HepG2 (cell line): Measurements from ENCODE around the gene TRIM23. TPM values are rescaled to one million over a fixed set of nuclear protein-coding genes. Genes with fewer than 3 reads are reported as not detected.

Experiments
- AKNA ChIP-seq: sonication (generic); formaldehyde crosslinking; IDR thresholded peaks from 2 replicates; pipeline ENCODE4 v1.4.0; 2020; ENCODE audit warnings: missing genetic modification reagents, borderline replicate concordance
- CHD4 ChIP-seq: fragments of 200-600 bp; sonication (generic); IDR thresholded peaks from 2 replicates; pipeline ENCODE4 v1.7.0; 2017; ENCODE audit warnings: mild to moderate bottlenecking, low read length, borderline replicate concordance
- DRAP1 ChIP-seq: IDR thresholded peaks from 2 replicates; pipeline ENCODE4 v1.6.1; 2016; ENCODE audit warnings: missing genetic modification reagents, missing compliant biosample characterization
- HIC2 ChIP-seq: sonication (generic); formaldehyde crosslinking; IDR thresholded peaks from 2 replicates; pipeline ENCODE4 v1.9.0; 2022; ENCODE audit warnings: low read depth, missing genetic modification reagents
- HMGXB4 ChIP-seq, 2 experiments: sonication (generic) in 1 of 2; formaldehyde crosslinking in 1 of 2; IDR thresholded peaks; 2 replicates each; pipeline versions ENCODE4 v1.4.0 to v1.6.1; 2018 to 2020; ENCODE audit warnings: missing genetic modification reagents in 2 of 2, borderline replicate concordance in 1 of 2, low read depth in 1 of 2, mild to moderate bottlenecking in 1 of 2, missing biosample characterization in 1 of 2
- HOXA9 ChIP-seq: sonication (generic); formaldehyde crosslinking; IDR thresholded peaks from 2 replicates; pipeline ENCODE4 v1.8.1; 2022; ENCODE audit warnings: missing genetic modification reagents, mild to moderate bottlenecking, moderate library complexity, borderline replicate concordance
- MXD3 ChIP-seq: IDR thresholded peaks from 2 replicates; pipeline ENCODE4 v1.6.1; 2016; ENCODE audit warnings: mild to moderate bottlenecking, missing biosample characterization, missing genetic modification reagents
- PHF20 ChIP-seq: sonication (generic); formaldehyde crosslinking; IDR thresholded peaks from 2 replicates; pipeline ENCODE4 v1.5.0; 2020; ENCODE audit warnings: mild to moderate bottlenecking, missing genetic modification reagents
- SMARCE1 ChIP-seq: fragments of 450-650 bp; IDR thresholded peaks from 2 replicates; pipeline ENCODE4 v1.6.1; 2017; ENCODE audit warnings: borderline replicate concordance
- SRSF9 ChIP-seq: fragments of 200-400 bp; formaldehyde crosslinking; IDR thresholded peaks from 2 replicates; pipeline ENCODE4 v1.6.1; 2018; ENCODE audit warnings: borderline replicate concordance, mild to moderate bottlenecking, low read depth, low read length; ENCODE audit not compliant: insufficient read depth, poor library complexity, severe bottlenecking
- TBX2 ChIP-seq: sonication (generic); formaldehyde crosslinking; IDR thresholded peaks from 2 replicates; pipeline ENCODE4 v1.5.0; 2020; ENCODE audit warnings: missing genetic modification reagents, mild to moderate bottlenecking, borderline replicate concordance
- ZBTB38 ChIP-seq: sonication (generic); formaldehyde crosslinking; IDR thresholded peaks from 2 replicates; pipeline ENCODE4 v1.5.1; 2020; ENCODE audit warnings: mild to moderate bottlenecking, missing genetic modification reagents
- ZNF121 ChIP-seq: sonication (generic); formaldehyde crosslinking; IDR thresholded peaks from 2 replicates; pipeline ENCODE4 v1.5.0; 2020; ENCODE audit warnings: mild to moderate bottlenecking, missing genetic modification reagents
- ZNF205 ChIP-seq: IDR thresholded peaks from 2 replicates; pipeline ENCODE4 v1.6.1; 2018; ENCODE audit warnings: missing biosample characterization, missing genetic modification reagents
- ZNF274 ChIP-seq: sonication (generic); formaldehyde crosslinking; IDR thresholded peaks from 2 replicates; pipeline ENCODE4 v1.5.1; 2020; ENCODE audit warnings: mild to moderate bottlenecking, missing genetic modification reagents
- ZNF510 ChIP-seq: sonication (generic); formaldehyde crosslinking; IDR thresholded peaks from 2 replicates; pipeline ENCODE4 v1.4.0; 2020; ENCODE audit warnings: low read depth, mild to moderate bottlenecking, missing genetic modification reagents
- ZNF768 ChIP-seq: sonication (generic); formaldehyde crosslinking; IDR thresholded peaks from 2 replicates; pipeline ENCODE4 v1.4.0; 2020; ENCODE audit warnings: missing genetic modification reagents
- ZSCAN20 ChIP-seq: sonication (generic); formaldehyde crosslinking; IDR thresholded peaks from 2 replicates; pipeline ENCODE4 v1.4.0; 2020; ENCODE audit warnings: missing genetic modification reagents, mild to moderate bottlenecking, borderline replicate concordance
- ZSCAN31 ChIP-seq: sonication (generic); formaldehyde crosslinking; IDR thresholded peaks from 2 replicates; pipeline ENCODE4 v1.5.0; 2020; ENCODE audit warnings: low read depth, mild to moderate bottlenecking, missing genetic modification reagents
- polyA plus RNA-seq, 8 experiments: library from polyadenylated mRNA; depleted of rRNA in 3 of 8; stranded (reverse) in 7 of 8; unstranded in 1 of 8; fragments of >200 nt; fragmentation: Illumina TruSeq in 4 of 8; extraction: Trizol in 4 of 8; gene quantifications; 2 replicates each; pipeline versions ENCODE4 v1.2.1 to v1.2.3, GENCODE V29; 2011 to 2016; ENCODE audit warnings: low read depth in 4 of 8, missing spikeins in 1 of 8, mixed read lengths in 1 of 8; ENCODE audit not compliant: insufficient read depth in 1 of 8
- total RNA-seq, 5 experiments: library from RNA; depleted of rRNA; stranded (reverse); fragments of >200 nt; fragmentation: Illumina TruSeq; extraction: Trizol; gene quantifications; 2 replicates each; pipeline ENCODE4 v1.2.3, GENCODE V29; 2016; ENCODE audit warnings: low read depth in 1 of 5

TRIM23 gene
- total and polyA plus RNA-seq, 2 of the 13 experiments (the other 11 are each of a cell fraction or from before 2014, with no cell fraction given), result 4.6 to 11.4 TPM

GRCh38 chr5:65624025-65624570 lies at the start of gene TRIM23 (continued):
- TF ChIP-seq HMGXB4 (CRISPR knock-in tag; IDR thresholded peaks at IDR 0.05; ENCODE audit: borderline replicate concordance in 1 of 2, low read depth in 1 of 2), result peak; percentile 27 to 79; a peak in 2 of 4 replicates
- peak; percentile 46; the same call in 1 of the 2 replicates for TF ChIP-seq ZNF768
- TF ChIP-seq MXD3 (CRISPR knock-in tag), result no peak
- TF ChIP-seq TBX2, result peak; percentile 21; the same call in 1 of the 2 replicates
- TF ChIP-seq AKNA (CRISPR knock-in tag), result no peak
- no peak for TF ChIP-seq SMARCE1
- TF ChIP-seq ZBTB38 (CRISPR knock-in tag), result peak; percentile 52; the same call in 1 of the 2 replicates
- TF ChIP-seq ZSCAN31, result no peak
- no peak; the same call in 1 of the 2 replicates for TF ChIP-seq DRAP1 (CRISPR knock-in tag)
- TF ChIP-seq ZNF510 (CRISPR knock-in tag), result peak; percentile 73; the same call in 1 of the 2 replicates
- 0 out of 2 replicates have a peak, but pooled peaks have one; percentile 37 for TF ChIP-seq ZNF205
- TF ChIP-seq CHD4, result no peak
- no peak; the same call in 1 of the 2 replicates for TF ChIP-seq ZSCAN20 (CRISPR knock-in tag)
- peak; percentile 58 for TF ChIP-seq PHF20 (CRISPR knock-in tag)
- TF ChIP-seq ZNF121 (CRISPR knock-in tag), result 0 out of 2 replicates have a peak, but pooled peaks have one; percentile 9
- TF ChIP-seq SRSF9, result no peak
- TF ChIP-seq HIC2 (CRISPR knock-in tag), result no peak
- no peak for TF ChIP-seq HOXA9 (CRISPR knock-in tag)
- no peak; the same call in 1 of the 2 replicates for TF ChIP-seq ZNF274 (CRISPR knock-in tag)
